Adrenal gland (tissue), 12 donors: ENCODE data around the gene NLRC3. TPM values are rescaled to one million over a fixed set of nuclear protein-coding genes. Genes with fewer than 3 reads are reported as not detected.

Source experiments
- DNase-seq, 7 donors: peaks; one replicate each; pipeline ENCODE4 v3.0.0-alpha.2; 2019 to 2020
- H3K27ac ChIP-seq, 5 donors: fragments of 200-600 bp; sonication (generic) in 4 of 5; 1 replicate in 3 of 5; 2 replicates in 2 of 5; pipeline versions ENCODE4 v1.5.1 to v1.8.0; 2016 to 2020; ENCODE audit warnings: mild to moderate bottlenecking in 1 of 5
- H3K27me3 ChIP-seq: fragments of 200-600 bp; 2 replicates; pipeline ENCODE4 v1.8.0; 2021
- H3K36me3 ChIP-seq, 2 donors: fragments of 200-600 bp; replicated peaks in 1 of 2; 1 replicate in 1 of 2; 2 replicates in 1 of 2; pipeline versions ENCODE4 v1.5.1 to v1.8.0; 2018 to 2022
- H3K4me1 ChIP-seq, 2 donors: fragments of 200-600 bp; replicated peaks in 1 of 2; 1 replicate in 1 of 2; 2 replicates in 1 of 2; pipeline versions ENCODE4 v1.5.1 to v1.8.0; 2018 to 2021
- H3K4me3 ChIP-seq, 4 donors: fragments of 200-600 bp; sonication (generic) in 3 of 4; one replicate each; pipeline ENCODE4 v1.5.1; 2016 to 2018
- H3K9me3 ChIP-seq, 3 donors: fragments of 200-600 bp; sonication (generic) in 1 of 3; replicated peaks in 1 of 3; 1 replicate in 2 of 3; 2 replicates in 1 of 3; pipeline versions ENCODE4 v1.5.1 to v1.8.0; 2016 to 2021
- POLR2A ChIP-seq, 2 donors: fragments of 450-650 bp; IDR thresholded peaks; one replicate each; pipeline ENCODE4 v1.6.1; 2017; ENCODE audit warnings: antibody characterized with exemption in 2 of 2, mild to moderate bottlenecking in 2 of 2, moderate library complexity in 1 of 2
- WGBS, 4 donors: extraction: QIAGEN DNeasy Blood & Tissue Kit in 2 of 4; methylation state at CpG; one replicate each; pipeline versions ENCODE4 v1.1.5 to v1.1.7; 2013 to 2017; 5-methylcytosine and 5-hydroxymethylcytosine counted together
- intact Hi-C, 2 donors: fragments of 100-400 bp; cut with DNase I; formaldehyde crosslinking; loops; one replicate each; pipeline versions ENCODE4 v1.14.1 to v1.15.0; 2022 to 2023
- polyA plus RNA-seq, 3 donors: library from polyadenylated mRNA; stranded (reverse); fragments of 200-250 nt in 2 of 3; fragments of 350-450 nt in 1 of 3; fragmentation: Illumina TruSeq in 1 of 3; extraction: RNeasy Lipid Tissue Mini Kit (QIAGEN cat#74804) in 1 of 3; gene quantifications; one replicate each; pipeline ENCODE4 v1.2.3, GENCODE V29; 2013 to 2014
- total RNA-seq, 9 donors: library from RNA; depleted of rRNA in 4 of 9; stranded (reverse); fragments of >200 nt in 4 of 9; fragments of 120-200 nt in 1 of 9; fragmentation: NEBNext Ultra II Directional in 1 of 9; extraction: Animal tissue kit (Norgen Biotek cat#: 25700) in 1 of 9; gene quantifications; one replicate each; pipeline versions ENCODE4 v1.1.0 to v1.2.4, GENCODE V29; 2013 to 2023
- TF ChIP-seq, protein P1 (sequence below), 6 experiments: fragments of 450-650 bp in 4 of 6; fragments of 200-600 bp in 2 of 6; sonication (generic) in 1 of 6; IDR thresholded peaks; 1 replicate in 5 of 6; 2 replicates in 1 of 6; pipeline versions ENCODE4 v1.5.1 to v1.8.0; 2016 to 2021; ENCODE audit warnings: antibody characterized with exemption in 6 of 6, mild to moderate bottlenecking in 2 of 6, moderate library complexity in 1 of 6
- donor health status: healthy with polysubstance abuse.
- donor health status: Bipolar disorder and iron deficiency.
- donor health status: DM: yes; HTN: yes; CAD: no.
- donor health status: DM: no; HTN: no; CAD: no.
- donor health status: DM: no; HTN: no; CAD: no.
- donor health status: DM: yes; HTN: yes; CAD: no.

Gene NLRC3
- total and polyA plus RNA-seq, 12 donors = 0.29 to 2.5 (median 1.5) TPM

DNA sequence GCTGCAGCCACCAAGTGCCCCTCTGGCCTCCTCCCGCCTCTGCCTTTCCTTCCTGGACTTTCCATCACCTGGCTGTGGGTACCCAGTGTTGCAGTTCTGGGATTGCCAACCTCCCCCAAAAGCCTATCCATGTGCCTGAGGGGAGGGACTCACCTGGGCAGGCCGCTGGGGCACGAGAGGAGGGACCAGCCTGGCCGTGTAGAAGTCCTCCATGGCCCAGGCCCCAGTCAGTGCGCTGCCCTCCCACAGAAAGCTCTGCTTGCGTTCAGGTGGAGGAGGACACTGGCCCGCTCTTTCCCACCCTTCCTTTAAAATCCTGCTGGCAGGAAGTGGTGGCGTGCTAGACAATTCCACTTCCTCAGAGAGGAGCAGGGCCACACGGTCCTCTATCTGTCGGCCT, 20.0 kb upstream of the NLRC3 start:
- peaks cover 0 to 6% of the 10 kb centered on the region in 2 donors for H3K36me3 ChIP-seq
- no peaks in the 10 kb centered on the region for H3K4me1 ChIP-seq
- H3K4me3 ChIP-seq = no peak overlapping the region
- no peaks in the 10 kb centered on the region for H3K9me3 ChIP-seq
- WGBS, 4 donors = 83 to 87% (median 85%) methylated on average over 8 to 10 of the region's 10 CpGs
- H3K27me3 ChIP-seq = no peaks in the 10 kb centered on the region
- H3K27ac ChIP-seq = no peak overlapping the region
- no peak for TF ChIP-seq POLR2A (IDR thresholded peaks at IDR 0.05)
- TF ChIP-seq, protein P1, sequence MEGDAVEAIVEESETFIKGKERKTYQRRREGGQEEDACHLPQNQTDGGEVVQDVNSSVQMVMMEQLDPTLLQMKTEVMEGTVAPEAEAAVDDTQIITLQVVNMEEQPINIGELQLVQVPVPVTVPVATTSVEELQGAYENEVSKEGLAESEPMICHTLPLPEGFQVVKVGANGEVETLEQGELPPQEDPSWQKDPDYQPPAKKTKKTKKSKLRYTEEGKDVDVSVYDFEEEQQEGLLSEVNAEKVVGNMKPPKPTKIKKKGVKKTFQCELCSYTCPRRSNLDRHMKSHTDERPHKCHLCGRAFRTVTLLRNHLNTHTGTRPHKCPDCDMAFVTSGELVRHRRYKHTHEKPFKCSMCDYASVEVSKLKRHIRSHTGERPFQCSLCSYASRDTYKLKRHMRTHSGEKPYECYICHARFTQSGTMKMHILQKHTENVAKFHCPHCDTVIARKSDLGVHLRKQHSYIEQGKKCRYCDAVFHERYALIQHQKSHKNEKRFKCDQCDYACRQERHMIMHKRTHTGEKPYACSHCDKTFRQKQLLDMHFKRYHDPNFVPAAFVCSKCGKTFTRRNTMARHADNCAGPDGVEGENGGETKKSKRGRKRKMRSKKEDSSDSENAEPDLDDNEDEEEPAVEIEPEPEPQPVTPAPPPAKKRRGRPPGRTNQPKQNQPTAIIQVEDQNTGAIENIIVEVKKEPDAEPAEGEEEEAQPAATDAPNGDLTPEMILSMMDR (IDR thresholded peaks at IDR 0.05) = no peak
- no peak for DNase-seq
- intact Hi-C loops = no loop called here

DNA sequence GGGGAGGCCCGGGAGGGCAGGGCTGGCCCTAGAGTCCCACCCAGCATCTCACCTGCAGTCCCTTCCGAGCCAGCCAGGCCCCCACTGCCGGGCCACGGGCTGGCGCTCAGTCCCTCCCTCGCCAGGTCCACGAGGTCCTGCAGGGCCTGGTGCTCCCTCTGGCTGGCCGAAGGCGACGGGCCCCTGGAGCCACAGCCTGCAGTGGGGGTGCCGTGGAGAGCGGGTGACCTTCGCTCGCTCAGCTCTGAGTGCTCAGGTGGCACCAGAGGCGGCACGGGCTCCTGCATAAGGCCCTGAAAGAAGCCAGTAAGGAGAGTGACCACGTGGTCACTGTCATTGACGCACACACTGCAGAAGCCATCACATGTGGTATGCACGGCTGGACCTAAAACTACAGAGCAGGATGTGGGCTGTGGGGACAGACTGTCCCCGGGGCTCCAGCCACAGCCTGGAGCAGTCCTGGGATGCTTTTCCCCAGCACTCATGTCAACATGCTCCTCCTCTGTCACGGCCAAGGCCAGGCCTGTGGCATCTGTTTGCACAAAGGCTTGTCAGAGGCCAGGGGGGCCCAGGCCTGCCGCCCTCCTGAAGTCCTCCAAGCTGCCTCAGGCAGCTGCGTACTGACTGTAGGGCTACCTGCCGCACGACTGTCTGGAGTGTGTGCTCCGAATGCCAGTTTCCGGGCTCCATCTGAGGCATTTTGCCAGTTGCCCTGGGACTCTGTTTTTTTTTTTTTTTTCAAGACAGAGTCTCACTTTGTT, 19.1 kb upstream of the NLRC3 start:
- no peaks in the 10 kb centered on the region for H3K9me3 ChIP-seq
- no peak overlapping the region for H3K27ac ChIP-seq
- peaks cover 0 to 6% of the 10 kb centered on the region in 2 donors for H3K36me3 ChIP-seq

DNA sequence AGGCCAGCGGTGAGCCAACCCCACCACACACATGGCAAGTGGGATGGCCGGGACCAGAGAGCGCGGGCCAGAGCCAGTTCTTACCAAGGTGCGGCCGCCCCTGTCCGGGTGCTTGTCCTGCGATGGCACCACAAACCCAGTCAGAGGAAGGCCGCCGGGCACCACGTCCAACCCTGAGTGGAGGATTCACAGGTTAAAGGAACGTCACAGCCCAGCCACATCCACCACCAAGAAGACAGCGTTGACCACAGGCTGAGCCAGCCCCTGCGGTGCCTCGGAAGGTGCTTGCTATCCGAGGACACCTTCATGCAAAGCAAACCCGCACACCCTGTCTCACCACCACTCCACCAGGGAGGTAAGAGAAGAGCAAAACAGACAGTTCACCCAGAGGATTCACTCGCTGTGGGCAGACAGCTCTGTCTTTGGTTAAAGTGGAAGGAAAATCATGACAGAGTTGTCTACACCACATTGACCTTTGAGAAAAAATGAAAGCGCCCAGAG, 18.4 kb upstream of the NLRC3 start:
- no peak overlapping the region for H3K4me3 ChIP-seq
- H3K9me3 ChIP-seq = no peaks in the 10 kb centered on the region
- no peak overlapping the region for H3K27ac ChIP-seq
- no peak for TF ChIP-seq POLR2A (IDR thresholded peaks at IDR 0.05)
- TF ChIP-seq, protein P1 (IDR thresholded peaks at IDR 0.05) = no peak
- no peaks in the 10 kb centered on the region for H3K27me3 ChIP-seq
- H3K4me1 ChIP-seq = no peaks in the 10 kb centered on the region
- no peak for DNase-seq
- peaks cover 0 to 5% of the 10 kb centered on the region in 2 donors for H3K36me3 ChIP-seq
- WGBS, 4 donors = 91 to 98% (median 95%) methylated on average over 8 to 19 of the region's 19 CpGs
- intact Hi-C loops = no loop called here

More for the DNA sequence above, 19.1 kb upstream of the NLRC3 start:
- no peaks in the 10 kb centered on the region for H3K27me3 ChIP-seq
- intact Hi-C loops = no loop called here
- 76 to 92% (median 87%) methylated on average over 8 to 27 of the region's 27 CpGs for WGBS, 4 donors
- no peak overlapping the region for H3K4me3 ChIP-seq
- H3K4me1 ChIP-seq = no peaks in the 10 kb centered on the region
- TF ChIP-seq POLR2A (IDR thresholded peaks at IDR 0.05) = no peak
- TF ChIP-seq, protein P1 (IDR thresholded peaks at IDR 0.05) = no peak
- DNase-seq = no peak

DNA sequence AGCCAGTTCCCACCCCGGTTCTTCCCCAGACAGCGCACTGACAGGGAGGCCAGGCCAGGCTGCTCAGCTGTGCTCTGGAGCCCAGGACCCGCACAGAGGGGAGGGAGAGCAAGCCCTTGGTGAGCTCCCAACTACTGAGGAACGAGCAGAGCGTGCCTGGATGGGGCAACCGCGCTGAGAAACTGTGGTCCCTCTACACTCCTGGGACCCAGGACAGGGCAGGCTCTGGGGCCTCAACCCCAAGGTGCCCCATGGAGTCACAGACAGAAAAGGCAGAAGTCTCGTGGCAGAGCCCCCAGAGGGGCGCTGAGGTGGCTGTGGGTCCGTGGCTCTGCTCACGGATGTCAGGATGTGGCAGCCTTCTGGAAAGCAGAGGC, 17.9 kb upstream of the NLRC3 start:
- peaks cover 0 to 6% of the 10 kb centered on the region in 2 donors for H3K36me3 ChIP-seq
- no peak for TF ChIP-seq POLR2A (IDR thresholded peaks at IDR 0.05)
- TF ChIP-seq, protein P1 (IDR thresholded peaks at IDR 0.05) = no peak
- no peak overlapping the region for H3K4me3 ChIP-seq
- H3K9me3 ChIP-seq = no peaks in the 10 kb centered on the region
- no peaks in the 10 kb centered on the region for H3K4me1 ChIP-seq
- no peak for DNase-seq
- WGBS, 4 donors = 80 to 97% (median 93%) methylated on average over 1 to 11 of the region's 11 CpGs
- intact Hi-C loops = no loop called here
- H3K27me3 ChIP-seq = no peaks in the 10 kb centered on the region
- no peak overlapping the region for H3K27ac ChIP-seq
